Mammary epithelial cell (primary cell): ENCODE data around the gene RASL11B.

ENCODE experiments used
- EZH2 ChIP-seq: IDR thresholded peaks from 2 replicates; pipeline ENCODE4 v1.6.1; 2012; ENCODE audit warnings: low read length, inconsistent platforms, borderline replicate concordance
- TF ChIP-seq, protein P1 (sequence below), 2 donors: IDR thresholded peaks in 1 of 2; conservative IDR thresholded peaks in 1 of 2; 2 replicates each; pipeline ENCODE4 v1.5.1; 2011 to 2012; ENCODE audit warnings: inconsistent platforms in 2 of 2, low read length in 2 of 2, mild to moderate bottlenecking in 2 of 2, control low read depth in 1 of 2, low read depth in 1 of 2; ENCODE audit not compliant: insufficient read depth in 1 of 2; ENCODE audit errors: extremely low read depth in 1 of 2

- TF ChIP-seq, protein P1, sequence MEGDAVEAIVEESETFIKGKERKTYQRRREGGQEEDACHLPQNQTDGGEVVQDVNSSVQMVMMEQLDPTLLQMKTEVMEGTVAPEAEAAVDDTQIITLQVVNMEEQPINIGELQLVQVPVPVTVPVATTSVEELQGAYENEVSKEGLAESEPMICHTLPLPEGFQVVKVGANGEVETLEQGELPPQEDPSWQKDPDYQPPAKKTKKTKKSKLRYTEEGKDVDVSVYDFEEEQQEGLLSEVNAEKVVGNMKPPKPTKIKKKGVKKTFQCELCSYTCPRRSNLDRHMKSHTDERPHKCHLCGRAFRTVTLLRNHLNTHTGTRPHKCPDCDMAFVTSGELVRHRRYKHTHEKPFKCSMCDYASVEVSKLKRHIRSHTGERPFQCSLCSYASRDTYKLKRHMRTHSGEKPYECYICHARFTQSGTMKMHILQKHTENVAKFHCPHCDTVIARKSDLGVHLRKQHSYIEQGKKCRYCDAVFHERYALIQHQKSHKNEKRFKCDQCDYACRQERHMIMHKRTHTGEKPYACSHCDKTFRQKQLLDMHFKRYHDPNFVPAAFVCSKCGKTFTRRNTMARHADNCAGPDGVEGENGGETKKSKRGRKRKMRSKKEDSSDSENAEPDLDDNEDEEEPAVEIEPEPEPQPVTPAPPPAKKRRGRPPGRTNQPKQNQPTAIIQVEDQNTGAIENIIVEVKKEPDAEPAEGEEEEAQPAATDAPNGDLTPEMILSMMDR (conservative IDR thresholded peaks at IDR 0.05 in 1 of 2, IDR thresholded peaks at IDR 0.05 in 1 of 2; ENCODE audit: extremely low read depth in 1 of 2, insufficient read depth in 1 of 2, low read depth in 1 of 2, low read length in 2 of 2): no peak
- no peak for TF ChIP-seq EZH2
Measured at GRCh38 chr4:52869656-52870055, 7.5 kb downstream of the RASL11B start.
